Measurements from ENCODE around the gene SMPD4. TPM values are rescaled to one million over a fixed set of nuclear protein-coding genes. Genes with fewer than 3 reads are reported as not detected.
"Not testable (repeated sequence)": the region's sequence is repeated elsewhere in the genome, so short reads cannot be mapped to it uniquely, and the experiment has no call there.

Gene SMPD4
- total RNA-seq, 1 experiment from 2014 or later = 32.5 TPM

GRCh38 chr2:130219147-130219546, 37.7 kb upstream of the SMPD4 start:
- not testable (repeated sequence) for H3K4me2 ChIP-seq (ENCODE audit: low read depth, low read length, poor library complexity, severe bottlenecking); H3K4me1 ChIP-seq (ENCODE audit: low read length); H3K27me3 ChIP-seq (ENCODE audit: low read length); H3K9ac ChIP-seq (ENCODE audit: low read length); H4K20me1 ChIP-seq (ENCODE audit: insufficient read depth, low read depth, low read length); H3K4me3 ChIP-seq (ENCODE audit: low read length); H2AFZ ChIP-seq (ENCODE audit: low read length); H3K9me3 ChIP-seq (ENCODE audit: low read length); H3K27ac ChIP-seq (ENCODE audit: low read length); H3K79me2 ChIP-seq (ENCODE audit: low read length); H3K9me2 ChIP-seq (replicated peaks; ENCODE audit: insufficient read depth, low read length); DNase-seq; H3K36me3 ChIP-seq (ENCODE audit: insufficient read depth, low read length)

- H4K20me1 ChIP-seq (ENCODE audit: insufficient read depth, low read depth, low read length); H3K4me2 ChIP-seq (ENCODE audit: low read depth, low read length, poor library complexity, severe bottlenecking); H2AFZ ChIP-seq (ENCODE audit: low read length); H3K9me2 ChIP-seq (replicated peaks; ENCODE audit: insufficient read depth, low read length); H3K4me1 ChIP-seq (ENCODE audit: low read length); H3K36me3 ChIP-seq (ENCODE audit: insufficient read depth, low read length); H3K9me3 ChIP-seq (ENCODE audit: low read length); H3K27me3 ChIP-seq (ENCODE audit: low read length); H3K4me3 ChIP-seq (ENCODE audit: low read length); H3K79me2 ChIP-seq (ENCODE audit: low read length); DNase-seq; H3K9ac ChIP-seq (ENCODE audit: low read length); H3K27ac ChIP-seq (ENCODE audit: low read length): not testable (repeated sequence)
Measured at GRCh38 chr2:130207051-130207450, 25.6 kb upstream of the SMPD4 start.

- not testable (repeated sequence) for H3K9me3 ChIP-seq (ENCODE audit: low read length); H3K4me1 ChIP-seq (ENCODE audit: low read length); H3K9ac ChIP-seq (ENCODE audit: low read length); DNase-seq; H3K79me2 ChIP-seq (ENCODE audit: low read length); H3K4me2 ChIP-seq (ENCODE audit: low read depth, low read length, poor library complexity, severe bottlenecking); H3K27ac ChIP-seq (ENCODE audit: low read length); H3K36me3 ChIP-seq (ENCODE audit: insufficient read depth, low read length); H2AFZ ChIP-seq (ENCODE audit: low read length); H3K27me3 ChIP-seq (ENCODE audit: low read length); H3K9me2 ChIP-seq (replicated peaks; ENCODE audit: insufficient read depth, low read length); H4K20me1 ChIP-seq (ENCODE audit: insufficient read depth, low read depth, low read length); H3K4me3 ChIP-seq (ENCODE audit: low read length)
Measured at GRCh38 chr2:130203150-130203549, 21.7 kb upstream of the SMPD4 start.

- not testable (repeated sequence) for H3K36me3 ChIP-seq (ENCODE audit: insufficient read depth, low read length); H2AFZ ChIP-seq (ENCODE audit: low read length); H4K20me1 ChIP-seq (ENCODE audit: insufficient read depth, low read depth, low read length); H3K27ac ChIP-seq (ENCODE audit: low read length); H3K9me3 ChIP-seq (ENCODE audit: low read length); H3K4me3 ChIP-seq (ENCODE audit: low read length); H3K4me2 ChIP-seq (ENCODE audit: low read depth, low read length, poor library complexity, severe bottlenecking); H3K9ac ChIP-seq (ENCODE audit: low read length); H3K9me2 ChIP-seq (replicated peaks; ENCODE audit: insufficient read depth, low read length); H3K79me2 ChIP-seq (ENCODE audit: low read length); H3K4me1 ChIP-seq (ENCODE audit: low read length); DNase-seq; H3K27me3 ChIP-seq (ENCODE audit: low read length)
Measured at GRCh38 chr2:130202518-130202917, 21.1 kb upstream of the SMPD4 start.

GRCh38 chr2:130198343-130198742, 16.9 kb upstream of the SMPD4 start, which contains the start of gene TUBA3E:
TUBA3E (minus strand) TSS chr2:130198439; CDS start chr2:130198360, 79 bp downstream.
- no peak within 1 kb of the TSS for H3K4me3 ChIP-seq (ENCODE audit: low read length)
- DNase-seq = no peak
- no peaks in the 10 kb centered on the region for H3K4me1 ChIP-seq (ENCODE audit: low read length)
- H4K20me1 ChIP-seq (ENCODE audit: insufficient read depth, low read depth, low read length) = no peaks in the 10 kb centered on the region
- no peaks in the 10 kb centered on the region for H3K9me2 ChIP-seq (replicated peaks; ENCODE audit: insufficient read depth, low read length)
- H3K27me3 ChIP-seq (ENCODE audit: low read length) = no peaks in the 10 kb centered on the region
- H2AFZ ChIP-seq (ENCODE audit: low read length) = no peak within 1 kb of the TSS
- H3K36me3 ChIP-seq (ENCODE audit: insufficient read depth, low read length) = no peaks in the 10 kb centered on the region
- no peak within 1 kb of the TSS for H3K9ac ChIP-seq (ENCODE audit: low read length)
- no peak within 1 kb of the TSS for H3K27ac ChIP-seq (ENCODE audit: low read length)
- no peaks in the 10 kb centered on the region for H3K79me2 ChIP-seq (ENCODE audit: low read length)
- no peak within 1 kb of the TSS for H3K4me2 ChIP-seq (ENCODE audit: low read depth, low read length, poor library complexity, severe bottlenecking)
- H3K9me3 ChIP-seq (ENCODE audit: low read length) = no peaks in the 10 kb centered on the region

GRCh38 chr2:130196052-130196451, 14.7 kb upstream of the SMPD4 start:
- H3K9me2 ChIP-seq (replicated peaks; ENCODE audit: insufficient read depth, low read length); H3K27ac ChIP-seq (ENCODE audit: low read length); H3K36me3 ChIP-seq (ENCODE audit: insufficient read depth, low read length); H2AFZ ChIP-seq (ENCODE audit: low read length); H3K79me2 ChIP-seq (ENCODE audit: low read length); H3K4me1 ChIP-seq (ENCODE audit: low read length); H3K9ac ChIP-seq (ENCODE audit: low read length); H3K4me3 ChIP-seq (ENCODE audit: low read length); H3K9me3 ChIP-seq (ENCODE audit: low read length); H3K4me2 ChIP-seq (ENCODE audit: low read depth, low read length, poor library complexity, severe bottlenecking); H4K20me1 ChIP-seq (ENCODE audit: insufficient read depth, low read depth, low read length); H3K27me3 ChIP-seq (ENCODE audit: low read length); DNase-seq: not testable (repeated sequence)

GRCh38 chr2:130195089-130195635, 13.8 kb upstream of the SMPD4 start:
- not testable (repeated sequence) for H3K9ac ChIP-seq (ENCODE audit: low read length); H4K20me1 ChIP-seq (ENCODE audit: insufficient read depth, low read depth, low read length); H3K36me3 ChIP-seq (ENCODE audit: insufficient read depth, low read length); H3K79me2 ChIP-seq (ENCODE audit: low read length); H3K4me1 ChIP-seq (ENCODE audit: low read length); H3K4me2 ChIP-seq (ENCODE audit: low read depth, low read length, poor library complexity, severe bottlenecking); H3K9me3 ChIP-seq (ENCODE audit: low read length); H3K4me3 ChIP-seq (ENCODE audit: low read length); H2AFZ ChIP-seq (ENCODE audit: low read length); DNase-seq; H3K27ac ChIP-seq (ENCODE audit: low read length); H3K27me3 ChIP-seq (ENCODE audit: low read length); H3K9me2 ChIP-seq (replicated peaks; ENCODE audit: insufficient read depth, low read length)

- not testable (repeated sequence) for DNase-seq; H3K27ac ChIP-seq (ENCODE audit: low read length); H2AFZ ChIP-seq (ENCODE audit: low read length); H3K4me2 ChIP-seq (ENCODE audit: low read depth, low read length, poor library complexity, severe bottlenecking); H3K27me3 ChIP-seq (ENCODE audit: low read length); H3K9me3 ChIP-seq (ENCODE audit: low read length); H3K79me2 ChIP-seq (ENCODE audit: low read length); H3K4me3 ChIP-seq (ENCODE audit: low read length); H4K20me1 ChIP-seq (ENCODE audit: insufficient read depth, low read depth, low read length); H3K9ac ChIP-seq (ENCODE audit: low read length); H3K36me3 ChIP-seq (ENCODE audit: insufficient read depth, low read length); H3K9me2 ChIP-seq (replicated peaks; ENCODE audit: insufficient read depth, low read length); H3K4me1 ChIP-seq (ENCODE audit: low read length)
Measured at GRCh38 chr2:130193824-130194223, 12.4 kb upstream of the SMPD4 start.

- not testable (repeated sequence) for H3K79me2 ChIP-seq (ENCODE audit: low read length); DNase-seq; H3K36me3 ChIP-seq (ENCODE audit: insufficient read depth, low read length); H3K4me3 ChIP-seq (ENCODE audit: low read length); H3K9me2 ChIP-seq (replicated peaks; ENCODE audit: insufficient read depth, low read length); H3K9ac ChIP-seq (ENCODE audit: low read length); H3K4me1 ChIP-seq (ENCODE audit: low read length); H3K9me3 ChIP-seq (ENCODE audit: low read length); H4K20me1 ChIP-seq (ENCODE audit: insufficient read depth, low read depth, low read length); H3K27me3 ChIP-seq (ENCODE audit: low read length); H3K4me2 ChIP-seq (ENCODE audit: low read depth, low read length, poor library complexity, severe bottlenecking); H2AFZ ChIP-seq (ENCODE audit: low read length); H3K27ac ChIP-seq (ENCODE audit: low read length)
Measured at GRCh38 chr2:130192451-130192850, 11.0 kb upstream of the SMPD4 start.
